HCT116 (cell line): ENCODE data around the gene CASP7. TPM values are rescaled to one million over a fixed set of nuclear protein-coding genes. Genes with fewer than 3 reads are reported as not detected.

Experiments
- ATAC-seq: fragments of 200-7000 bp; cut with Tn5 transposase; 2 replicates; pipeline ENCODE4 v1.9.1; 2020; ENCODE audit warnings: mild to moderate bottlenecking, moderate library complexity
- BruUV-seq: library from RNA; stranded (reverse); fragments of 400-500 nt; replicated peaks from 2 replicates; lab custom pipeline; 2021; lab: Mats Ljungman, UMichigan
- CTCF ChIA-PET: fragments of 300-600 bp; sonication (Branson Sonifier 250); formaldehyde crosslinking; loops from one replicate; lab custom pipeline; 2021; ENCODE audit warnings: antibody characterized with exemption; lab: Charles Lee
- POLR2A ChIA-PET: fragments of 300-600, 350-600 bp; sonication (Branson Sonifier 250); formaldehyde crosslinking; loops from one replicate; lab custom pipeline; 2021; ENCODE audit warnings: antibody characterized with exemption; lab: Charles Lee
- RAD21 ChIA-PET, 2 experiments: fragments of 300-600 bp; sonication (Branson Sonifier 250); formaldehyde crosslinking; loops; one replicate each; lab custom pipeline; 2023; ENCODE audit warnings: low total read pairs in 2 of 2; ENCODE audit not compliant: uncharacterized antibody in 2 of 2, unreplicated experiment in 2 of 2, low non-redundant PET in 1 of 2; lab: Charles Lee
- DNase-seq: peaks from one replicate; pipeline ENCODE4 v3.0.0-alpha.2; 2010; ENCODE audit warnings: low read depth, low spot score
- H2AFZ ChIP-seq: fragments of 200-600 bp; shearing (Covaris generic), sonication (generic); 2 replicates; pipeline ENCODE4 v1.6.1; 2017; ENCODE audit warnings: low read depth, mixed run types, mixed read lengths, antibody characterized with exemption, low read length; ENCODE audit not compliant: poor library complexity, severe bottlenecking
- H3K27ac ChIP-seq: 2 replicates; pipeline ENCODE4 v1.5.1; 2012; ENCODE audit warnings: low read depth, low read length
- H3K27me3 ChIP-seq: fragments of 200-600 bp; sonication (generic); 2 replicates; pipeline ENCODE4 v1.6.1; 2016; ENCODE audit warnings: mixed run types, low read length, mixed read lengths; ENCODE audit not compliant: insufficient read depth
- H3K36me3 ChIP-seq, 2 experiments: fragments of 200-500 bp in 1 of 2; fragments of 200-600 bp in 1 of 2; sonication (Bioruptor generic) in 1 of 2; sonication (generic) in 1 of 2; 2 replicates each; pipeline versions ENCODE4 v1.5.1 to v1.6.1; 2014 to 2016; ENCODE audit warnings: low read length in 2 of 2, inconsistent platforms in 1 of 2, mixed read lengths in 1 of 2, mixed run types in 1 of 2; ENCODE audit not compliant: insufficient read depth in 2 of 2, control insufficient read depth in 1 of 2
- H3K4me1 ChIP-seq, 2 experiments: fragments of 200-600 bp in 1 of 2; sonication (generic) in 1 of 2; 2 replicates each; pipeline versions ENCODE4 v1.5.1 to v1.6.1; 2012 to 2017; ENCODE audit warnings: low read length in 2 of 2, inconsistent platforms in 1 of 2, mild to moderate bottlenecking in 1 of 2, mixed read lengths in 1 of 2, mixed run types in 1 of 2, moderate library complexity in 1 of 2; ENCODE audit not compliant: insufficient read depth in 2 of 2, control insufficient read depth in 1 of 2
- H3K4me2 ChIP-seq: fragments of 200-600 bp; sonication (generic); 2 replicates; pipeline ENCODE4 v1.6.1; 2017; ENCODE audit warnings: mixed run types, low read length, mixed read lengths
- H3K4me3 ChIP-seq, 2 experiments: fragments of 200-600 bp in 1 of 2; sonication (generic) in 1 of 2; replicated peaks in 1 of 2; 2 replicates each; pipeline ENCODE4 v1.5.1; 2011 to 2016; ENCODE audit warnings: low read length in 2 of 2, control low read depth in 1 of 2, low read depth in 1 of 2, mild to moderate bottlenecking in 1 of 2, mixed read lengths in 1 of 2, mixed run types in 1 of 2
- H3K79me2 ChIP-seq: fragments of 200-600 bp; sonication (generic); 2 replicates; pipeline ENCODE4 v1.6.1; 2017; ENCODE audit warnings: mild to moderate bottlenecking, mixed run types, low read length, moderate library complexity, mixed read lengths; ENCODE audit not compliant: insufficient read depth
- H3K9ac ChIP-seq: fragments of 200-600 bp; sonication (generic); 2 replicates; pipeline ENCODE4 v1.6.1; 2016; ENCODE audit warnings: low read length, mixed read lengths
- H3K9me2 ChIP-seq: fragments of 200-600 bp; sonication (generic), shearing (Covaris generic); 2 replicates; pipeline ENCODE4 v1.6.1; 2017; ENCODE audit warnings: mixed run types, mild to moderate bottlenecking, moderate library complexity; ENCODE audit not compliant: insufficient read depth
- H3K9me3 ChIP-seq, 2 experiments: fragments of 200-500 bp in 1 of 2; fragments of 200-600 bp in 1 of 2; sonication (Bioruptor generic) in 1 of 2; sonication (generic) in 1 of 2; 2 replicates each; pipeline ENCODE4 v1.6.1; 2014 to 2017; ENCODE audit warnings: low read length in 2 of 2, mixed read lengths in 2 of 2, inconsistent platforms in 1 of 2, low read depth in 1 of 2, mild to moderate bottlenecking in 1 of 2, mixed run types in 1 of 2, moderate library complexity in 1 of 2; ENCODE audit not compliant: control insufficient read depth in 1 of 2, insufficient read depth in 1 of 2
- H4K20me1 ChIP-seq: fragments of 200-600 bp; sonication (generic), shearing (Covaris generic); 2 replicates; pipeline ENCODE4 v1.6.1; 2017; ENCODE audit warnings: mixed run types, mild to moderate bottlenecking, moderate library complexity; ENCODE audit not compliant: insufficient read depth
- ATF3 ChIP-seq: IDR thresholded peaks from 2 replicates; pipeline ENCODE4 v1.6.1; 2012
- CEBPB ChIP-seq: IDR thresholded peaks from 2 replicates; pipeline ENCODE4 v1.6.1; 2012; ENCODE audit warnings: low read depth
- EGR1 ChIP-seq: IDR thresholded peaks from 2 replicates; pipeline ENCODE4 v1.6.1; 2012; ENCODE audit warnings: low read depth
- ELF1 ChIP-seq: IDR thresholded peaks from 2 replicates; pipeline ENCODE4 v1.6.1; 2012; ENCODE audit warnings: low read depth, borderline replicate concordance
- EZH2 ChIP-seq: fragments of 200-600 bp; sonication (generic); IDR thresholded peaks from 2 replicates; pipeline ENCODE4 v1.6.1; 2017; ENCODE audit warnings: antibody characterized with exemption, mixed run types
- EZH2phosphoT487 ChIP-seq: fragments of 200-600 bp; IDR thresholded peaks from 2 replicates; pipeline ENCODE4 v1.6.1; 2018; ENCODE audit warnings: antibody characterized with exemption, borderline replicate concordance
- FOSL1 ChIP-seq: IDR thresholded peaks from 2 replicates; pipeline ENCODE4 v1.6.1; 2012; ENCODE audit warnings: low read depth
- POLR2AphosphoS5 ChIP-seq: IDR thresholded peaks from 2 replicates; pipeline ENCODE4 v1.6.1; 2011; ENCODE audit warnings: mild to moderate bottlenecking, low read depth, low read length, moderate library complexity
- RAD21 ChIP-seq: IDR thresholded peaks from 2 replicates; pipeline ENCODE4 v1.6.1; 2012; ENCODE audit warnings: low read depth, mild to moderate bottlenecking
- SP1 ChIP-seq: IDR thresholded peaks from 2 replicates; pipeline ENCODE4 v1.6.1; 2012; ENCODE audit warnings: low read depth
- YY1 ChIP-seq: IDR thresholded peaks from 2 replicates; pipeline ENCODE4 v1.6.1; 2011; ENCODE audit warnings: low read length, low read depth, moderate library complexity, mild to moderate bottlenecking; ENCODE audit not compliant: insufficient replicate concordance; ENCODE audit errors: extremely low read depth
- ZBTB33 ChIP-seq: IDR thresholded peaks from 2 replicates; pipeline ENCODE4 v1.6.1; 2011; ENCODE audit warnings: mild to moderate bottlenecking, low read length, moderate library complexity; ENCODE audit not compliant: insufficient replicate concordance; ENCODE audit errors: extremely low read depth
- ZFX ChIP-seq: fragments of 450-650 bp; IDR thresholded peaks from 2 replicates; pipeline ENCODE4 v1.6.1; 2017
- ZNF274 ChIP-seq: fragments of 200-500 bp; sonication (Bioruptor generic); IDR thresholded peaks from 2 replicates; pipeline ENCODE4 v1.6.1; 2014; ENCODE audit warnings: mild to moderate bottlenecking, low read depth, low read length, inconsistent platforms
- intact Hi-C: fragments of 100-400 bp; cut with micrococcal nuclease; formaldehyde crosslinking; loops from 2 replicates; pipeline ENCODE4 v1.10.0; 2022
- total RNA-seq: library from RNA; stranded (reverse); gene quantifications from one replicate; pipeline ENCODE4 v1.2.1, GENCODE V29; 2021; ENCODE audit not compliant: unreplicated experiment
- TF ChIP-seq, protein P1 (sequence below): IDR thresholded peaks from 2 replicates; pipeline ENCODE4 v1.6.1; 2012; ENCODE audit warnings: low read depth

CASP7 gene
- total RNA-seq, 1 experiment from 2014 or later: 30.5 TPM

- Histone ChIP-seq H3K9me2 (no peaks in the 10 kb centered on the region), H3K4me3 (no peak overlapping the region), H2AFZ (no peak overlapping the region), H3K9ac (no peak overlapping the region), H3K36me3 (no peaks in the 10 kb centered on the region; a peak in 1 of 4 replicates), H4K20me1 (no peaks in the 10 kb centered on the region), H3K9me3 (no peaks in the 10 kb centered on the region), H3K27ac (no peak overlapping the region), H3K27me3 (no peaks in the 10 kb centered on the region), H3K79me2 (no peaks in the 10 kb centered on the region; the same call in 1 of the 2 replicates), H3K4me1 (no peaks in the 10 kb centered on the region), H3K4me2 (no peak overlapping the region)
- BruUV-seq: no TSS peak
- ChIA-PET RAD21 (no interaction called here), POLR2A (no interaction called here), CTCF (interaction anchor here (0.7 kb wide), 1 partner anchor 87 kb away, joined by 3 read pairs; no protein-coding TSS in a partner anchor)
- intact Hi-C loops: no loop called here
- DNase-seq (no peak), ATAC-seq (no peak)
- no peak for TF ChIP-seq POLR2AphosphoS5
- no peak for TF ChIP-seq CEBPB
- no peak for TF ChIP-seq ZBTB33
- TF ChIP-seq ATF3: no peak
- no peak for TF ChIP-seq ZFX
- TF ChIP-seq RAD21: no peak
- no peak for TF ChIP-seq EZH2phosphoT487
- TF ChIP-seq SP1: no peak
- TF ChIP-seq, protein P1, sequence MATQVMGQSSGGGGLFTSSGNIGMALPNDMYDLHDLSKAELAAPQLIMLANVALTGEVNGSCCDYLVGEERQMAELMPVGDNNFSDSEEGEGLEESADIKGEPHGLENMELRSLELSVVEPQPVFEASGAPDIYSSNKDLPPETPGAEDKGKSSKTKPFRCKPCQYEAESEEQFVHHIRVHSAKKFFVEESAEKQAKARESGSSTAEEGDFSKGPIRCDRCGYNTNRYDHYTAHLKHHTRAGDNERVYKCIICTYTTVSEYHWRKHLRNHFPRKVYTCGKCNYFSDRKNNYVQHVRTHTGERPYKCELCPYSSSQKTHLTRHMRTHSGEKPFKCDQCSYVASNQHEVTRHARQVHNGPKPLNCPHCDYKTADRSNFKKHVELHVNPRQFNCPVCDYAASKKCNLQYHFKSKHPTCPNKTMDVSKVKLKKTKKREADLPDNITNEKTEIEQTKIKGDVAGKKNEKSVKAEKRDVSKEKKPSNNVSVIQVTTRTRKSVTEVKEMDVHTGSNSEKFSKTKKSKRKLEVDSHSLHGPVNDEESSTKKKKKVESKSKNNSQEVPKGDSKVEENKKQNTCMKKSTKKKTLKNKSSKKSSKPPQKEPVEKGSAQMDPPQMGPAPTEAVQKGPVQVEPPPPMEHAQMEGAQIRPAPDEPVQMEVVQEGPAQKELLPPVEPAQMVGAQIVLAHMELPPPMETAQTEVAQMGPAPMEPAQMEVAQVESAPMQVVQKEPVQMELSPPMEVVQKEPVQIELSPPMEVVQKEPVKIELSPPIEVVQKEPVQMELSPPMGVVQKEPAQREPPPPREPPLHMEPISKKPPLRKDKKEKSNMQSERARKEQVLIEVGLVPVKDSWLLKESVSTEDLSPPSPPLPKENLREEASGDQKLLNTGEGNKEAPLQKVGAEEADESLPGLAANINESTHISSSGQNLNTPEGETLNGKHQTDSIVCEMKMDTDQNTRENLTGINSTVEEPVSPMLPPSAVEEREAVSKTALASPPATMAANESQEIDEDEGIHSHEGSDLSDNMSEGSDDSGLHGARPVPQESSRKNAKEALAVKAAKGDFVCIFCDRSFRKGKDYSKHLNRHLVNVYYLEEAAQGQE: no peak
- no peak for TF ChIP-seq ZNF274
- no peak for TF ChIP-seq FOSL1
- no peak for TF ChIP-seq EZH2
- TF ChIP-seq ELF1: no peak
- no peak for TF ChIP-seq EGR1
- no peak for TF ChIP-seq YY1
Measured at GRCh38 chr10:113712024-113712423, 32.3 kb downstream of the CASP7 start.
